Activated B cell treated with CpG ODN at 0.5 μM for 24 hours (primary cell): ENCODE measurements around the gene TMEM187. TPM values are rescaled to one million over a fixed set of nuclear protein-coding genes. Genes with fewer than 3 reads are reported as not detected.

Experiments
- ATAC-seq: fragments of 200-7000 bp; cut with Tn5 transposase; one replicate; pipeline ENCODE4 v1.10.0; 2021; ENCODE audit warnings: low read depth, mild to moderate bottlenecking, moderate library complexity
- CTCF ChIA-PET: fragments of 350-600 bp; sonication (Branson Sonifier 250); formaldehyde crosslinking; loops from one replicate; lab custom pipeline; 2021; ENCODE audit warnings: antibody characterized with exemption; lab: Charles Lee
- POLR2A ChIA-PET: fragments of 350-600 bp; sonication (Branson Sonifier 250); formaldehyde crosslinking; loops from one replicate; lab custom pipeline; 2021; ENCODE audit warnings: antibody characterized with exemption; lab: Charles Lee
- DNase-seq: peaks from one replicate; pipeline ENCODE4 v3.0.0; 2022
- H3K27ac Mint-ChIP-seq: one replicate; pipeline ENCODE4 v1.8.0; 2020; ENCODE audit warnings: mixed read lengths
- H3K27me3 Mint-ChIP-seq: one replicate; pipeline ENCODE4 v1.8.0; 2021; ENCODE audit warnings: mixed read lengths
- H3K36me3 Mint-ChIP-seq: one replicate; pipeline ENCODE4 v1.8.0; 2021; ENCODE audit warnings: low read depth, mixed read lengths
- H3K4me1 Mint-ChIP-seq: one replicate; pipeline ENCODE4 v1.8.0; 2021; ENCODE audit warnings: mixed read lengths
- H3K4me3 Mint-ChIP-seq: one replicate; pipeline ENCODE4 v1.8.0; 2020; ENCODE audit warnings: mild to moderate bottlenecking, mixed read lengths
- H3K9me3 Mint-ChIP-seq: one replicate; pipeline ENCODE4 v1.8.0; 2020; ENCODE audit warnings: mixed read lengths
- CTCF ChIP-seq: fragments of 200-600 bp; IDR thresholded peaks from one replicate; pipeline ENCODE4 v1.8.0; 2022; ENCODE audit warnings: antibody characterized with exemption, mild to moderate bottlenecking
- intact Hi-C: fragments of 100-400 bp; cut with micrococcal nuclease; formaldehyde crosslinking; loops from one replicate; pipeline ENCODE4 v1.15.1; 2024
- total RNA-seq: library from RNA; stranded (reverse); gene quantifications from 2 replicates; pipeline ENCODE4 v1.2.3, GENCODE V29; 2022

Gene TMEM187
- total RNA-seq, 1 donor from 2014 or later = 2.9 TPM

GRCh38 chrX:153953892-153954557, 18.5 kb upstream of the TMEM187 start:
- H3K4me3 Mint-ChIP-seq = no peak overlapping the region
- ATAC-seq (no peak), DNase-seq (no peak)
- ChIA-PET CTCF (no interaction called here), POLR2A (interaction anchor here (0.8 kb wide), 1 partner anchor 27 kb away, joined by 3 read pairs; no protein-coding TSS in a partner anchor)
- no peak overlapping the region for H3K27ac Mint-ChIP-seq
- H3K9me3 Mint-ChIP-seq = no peaks in the 10 kb centered on the region
- TF ChIP-seq CTCF = no peak
- intact Hi-C loops = loop anchor here (1.0 to 2.0 kb wide), 3 partner anchors 13 to 190 kb away; partner anchors contain the start of gene PLXNB3
- peaks cover 2% of the 10 kb centered on the region for H3K4me1 Mint-ChIP-seq
- H3K27me3 Mint-ChIP-seq = no peaks in the 10 kb centered on the region
- H3K36me3 Mint-ChIP-seq = peaks cover 71% of the 10 kb centered on the region

GRCh38 chrX:153954558-153955227, 17.9 kb upstream of the TMEM187 start:
- ChIA-PET POLR2A (no interaction called here), CTCF (no interaction called here)
- peaks cover 2% of the 10 kb centered on the region for H3K4me1 Mint-ChIP-seq

GRCh38 chrX:153955228-153955732, 17.3 kb upstream of the TMEM187 start:
- H3K36me3 Mint-ChIP-seq = peaks cover 72% of the 10 kb centered on the region

More at GRCh38 chrX:153954558-153955227, 17.9 kb upstream of the TMEM187 start:
- DNase-seq (no peak), ATAC-seq (no peak)
- Mint-ChIP-seq H3K27ac (no peak overlapping the region), H3K4me3 (no peak overlapping the region), H3K9me3 (no peaks in the 10 kb centered on the region), H3K36me3 (peaks cover 71% of the 10 kb centered on the region), H3K27me3 (no peaks in the 10 kb centered on the region)
- intact Hi-C loops = no loop called here
- TF ChIP-seq CTCF = no peak

GRCh38 chrX:153956044-153956907, 16.3 kb upstream of the TMEM187 start:
- TF ChIP-seq CTCF = no peak
- Mint-ChIP-seq H3K27me3 (no peaks in the 10 kb centered on the region), H3K9me3 (no peaks in the 10 kb centered on the region), H3K27ac (no peak overlapping the region), H3K4me1 (peaks cover 2% of the 10 kb centered on the region), H3K36me3 (peaks cover 70% of the 10 kb centered on the region), H3K4me3 (no peak overlapping the region)
- CTCF ChIA-PET = no interaction called here
- intact Hi-C loops = no loop called here
- POLR2A ChIA-PET = no interaction called here
- DNase-seq (no peak), ATAC-seq (no peak)

More at GRCh38 chrX:153955228-153955732, 17.3 kb upstream of the TMEM187 start:
- Mint-ChIP-seq H3K9me3 (no peaks in the 10 kb centered on the region), H3K27ac (no peak overlapping the region), H3K4me1 (peaks cover 2% of the 10 kb centered on the region), H3K4me3 (no peak overlapping the region), H3K27me3 (no peaks in the 10 kb centered on the region)
- CTCF ChIA-PET = no interaction called here
- POLR2A ChIA-PET = no interaction called here
- intact Hi-C loops = no loop called here
- no peak for ATAC-seq
- DNase-seq = no peak
- TF ChIP-seq CTCF = no peak
